H1 (cell line): ENCODE results near the gene EIF2B5. TPM values are rescaled to one million over a fixed set of nuclear protein-coding genes. Genes with fewer than 3 reads are reported as not detected.
A peak's percentile ranks its signal among the peaks of the same experiment; 100 is the strongest.

Experiments
- CTCF ChIA-PET: fragments of 300-600 bp; sonication (Branson Sonifier 250); formaldehyde crosslinking; loops from one replicate; lab custom pipeline; 2021; ENCODE audit not compliant: partially characterized antibody; lab: Charles Lee
- POLR2A ChIA-PET: fragments of 300-600 bp; sonication (Branson Sonifier 250); formaldehyde crosslinking; loops from one replicate; lab custom pipeline; 2021; ENCODE audit warnings: inconsistent platforms; ENCODE audit not compliant: partially characterized antibody; lab: Charles Lee
- DNase-seq, 2 experiments: peaks; one replicate each; pipeline versions ENCODE4 v3.0.0 to v3.0.0-alpha.2; 2010 to 2022; ENCODE audit warnings: low spot score in 2 of 2, low read depth in 1 of 2, mixed read lengths in 1 of 2
- FAIRE-seq: peaks from 2 replicates; lab custom pipeline; 2011; peaks lifted over from hg19 to GRCh38; lab: Jason Lieb, UNC
- H2AFZ ChIP-seq: 2 replicates; pipeline ENCODE4 v1.8.1; 2012; ENCODE audit warnings: low read length, inconsistent platforms
- H2AK5ac ChIP-seq: 2 replicates; pipeline ENCODE4 v1.6.1; 2013; ENCODE audit warnings: low read depth, low read length
- H2BK120ac ChIP-seq: replicated peaks from 2 replicates; pipeline ENCODE3; 2013; ENCODE audit warnings: low read depth, low read length, inconsistent platforms
- H2BK12ac ChIP-seq: 2 replicates; pipeline ENCODE4 v1.6.1; 2013; ENCODE audit warnings: low read depth, low read length
- H2BK15ac ChIP-seq: 2 replicates; pipeline ENCODE4 v1.6.1; 2013; ENCODE audit warnings: low read length
- H2BK20ac ChIP-seq: 2 replicates; pipeline ENCODE4 v1.6.1; 2013; ENCODE audit warnings: low read length
- H2BK5ac ChIP-seq: 2 replicates; pipeline ENCODE4 v1.6.1; 2013; ENCODE audit warnings: low read depth, low read length
- H3K14ac ChIP-seq: 2 replicates; pipeline ENCODE4 v1.6.1; 2013; ENCODE audit warnings: inconsistent platforms; ENCODE audit not compliant: insufficient read length
- H3K18ac ChIP-seq: 2 replicates; pipeline ENCODE4 v1.6.1; 2013; ENCODE audit warnings: low read length; ENCODE audit errors: extremely low read depth
- H3K23ac ChIP-seq: 2 replicates; pipeline ENCODE4 v1.6.1; 2013; ENCODE audit warnings: inconsistent platforms; ENCODE audit not compliant: insufficient read length
- H3K23me2 ChIP-seq: 2 replicates; pipeline ENCODE4 v1.6.1; 2013; ENCODE audit warnings: low read depth, low read length
- H3K27ac ChIP-seq: 2 replicates; pipeline ENCODE4 v1.6.1; 2011; ENCODE audit warnings: low read depth, low read length, inconsistent platforms
- H3K27me3 ChIP-seq, 4 experiments: replicated peaks in 1 of 4; 1 replicate in 1 of 4; 2 replicates in 3 of 4; pipeline versions ENCODE4 v1.6.1 to v1.8.1; 2011 to 2013; ENCODE audit warnings: low read length in 3 of 4, mild to moderate bottlenecking in 3 of 4, inconsistent platforms in 2 of 4, mixed read lengths in 2 of 4, moderate library complexity in 1 of 4; ENCODE audit not compliant: control insufficient read depth in 3 of 4, insufficient read depth in 3 of 4; ENCODE audit errors: extremely low read depth in 1 of 4
- H3K36me3 ChIP-seq, 4 experiments: 2 replicates each; pipeline versions ENCODE4 v1.6.1 to v1.8.1; 2011 to 2013; ENCODE audit warnings: mild to moderate bottlenecking in 4 of 4, low read length in 3 of 4, moderate library complexity in 2 of 4, control low read depth in 1 of 4, inconsistent platforms in 1 of 4; ENCODE audit not compliant: insufficient read depth in 4 of 4, control insufficient read depth in 2 of 4
- H3K4ac ChIP-seq: replicated peaks from 2 replicates; pipeline ENCODE3; 2013; ENCODE audit warnings: low read length, low read depth, mixed read lengths, inconsistent platforms; ENCODE audit not compliant: insufficient read length
- H3K4me1 ChIP-seq, 4 experiments: replicated peaks in 1 of 4; 1 replicate in 1 of 4; 2 replicates in 3 of 4; pipeline versions ENCODE4 v1.6.1 to v1.8.1; 2011 to 2013; ENCODE audit warnings: low read length in 3 of 4, inconsistent platforms in 2 of 4, mixed read lengths in 1 of 4; ENCODE audit not compliant: insufficient read depth in 4 of 4, control insufficient read depth in 3 of 4
- H3K4me2 ChIP-seq, 2 experiments: 2 replicates each; pipeline versions ENCODE4 v1.6.1 to v1.8.1; 2011 to 2013; ENCODE audit warnings: low read depth in 2 of 2, low read length in 2 of 2, control low read depth in 1 of 2, inconsistent platforms in 1 of 2, mild to moderate bottlenecking in 1 of 2; ENCODE audit not compliant: insufficient read depth in 1 of 2
- H3K4me3 ChIP-seq, 4 experiments: fragments of 200-600, 300-600 bp in 1 of 4; sonication (generic), shearing (Covaris generic), sonication (Bioruptor Twin) in 1 of 4; 2 replicates each; pipeline versions ENCODE4 v1.5.1 to v1.8.1; 2011 to 2016; ENCODE audit warnings: low read length in 4 of 4, low read depth in 3 of 4, control low read depth in 2 of 4, inconsistent platforms in 2 of 4, mild to moderate bottlenecking in 2 of 4, mixed read lengths in 1 of 4, moderate library complexity in 1 of 4; ENCODE audit not compliant: insufficient read depth in 2 of 4; ENCODE audit errors: extremely low read depth in 1 of 4
- H3K56ac ChIP-seq: replicated peaks from 2 replicates; pipeline ENCODE3; 2013; ENCODE audit warnings: low read depth, mild to moderate bottlenecking, mixed read lengths, low read length, inconsistent platforms; ENCODE audit not compliant: insufficient read length
- H3K79me1 ChIP-seq: 2 replicates; pipeline ENCODE4 v1.6.1; 2013; ENCODE audit warnings: low read depth, low read length, control low read depth
- H3K79me2 ChIP-seq, 2 experiments: 2 replicates each; pipeline versions ENCODE4 v1.6.1 to v1.8.1; 2012 to 2013; ENCODE audit warnings: low read length in 2 of 2, mild to moderate bottlenecking in 2 of 2, inconsistent platforms in 1 of 2; ENCODE audit not compliant: insufficient read depth in 2 of 2, control insufficient read depth in 1 of 2
- H3K9ac ChIP-seq, 4 experiments: replicated peaks in 1 of 4; 1 replicate in 1 of 4; 2 replicates in 3 of 4; pipeline versions ENCODE4 v1.6.1 to v1.8.1; 2011 to 2013; ENCODE audit warnings: low read depth in 3 of 4, low read length in 3 of 4, control low read depth in 2 of 4, mild to moderate bottlenecking in 2 of 4, moderate library complexity in 2 of 4, inconsistent platforms in 1 of 4; ENCODE audit errors: extremely low read depth in 1 of 4
- H3K9me3 ChIP-seq, 2 experiments: 2 replicates each; pipeline versions ENCODE4 v1.6.1 to v1.8.1; 2012 to 2013; ENCODE audit warnings: mild to moderate bottlenecking in 2 of 2, moderate library complexity in 2 of 2, control low read depth in 1 of 2, inconsistent platforms in 1 of 2, low read depth in 1 of 2, low read length in 1 of 2, mixed read lengths in 1 of 2; ENCODE audit not compliant: insufficient read depth in 2 of 2
- H4K20me1 ChIP-seq, 2 experiments: replicated peaks in 1 of 2; 2 replicates each; pipeline versions ENCODE3 to v1.8.1; 2011 to 2013; ENCODE audit warnings: inconsistent platforms in 2 of 2, low read length in 2 of 2, mild to moderate bottlenecking in 1 of 2; ENCODE audit not compliant: insufficient read depth in 2 of 2, control insufficient read depth in 1 of 2
- H4K5ac ChIP-seq: 2 replicates; pipeline ENCODE4 v1.6.1; 2013; ENCODE audit warnings: low read length, low read depth, mixed read lengths, inconsistent platforms; ENCODE audit not compliant: insufficient read length
- H4K8ac ChIP-seq: 2 replicates; pipeline ENCODE4 v1.8.0; 2013; ENCODE audit warnings: mild to moderate bottlenecking, moderate library complexity, low read length, inconsistent platforms; ENCODE audit not compliant: insufficient read depth; ENCODE audit errors: extremely low read depth
- H4K91ac ChIP-seq: replicated peaks from 2 replicates; pipeline ENCODE3; 2013; ENCODE audit warnings: low read length, mixed read lengths, inconsistent platforms; ENCODE audit not compliant: insufficient read length
- BRCA1 ChIP-seq: IDR thresholded peaks from 2 replicates; pipeline ENCODE4 v1.6.1; 2012; ENCODE audit warnings: low read depth, low read length, improper control_type of control experiment
- CHD2 ChIP-seq: IDR thresholded peaks from 2 replicates; pipeline ENCODE4 v1.6.1; 2012; ENCODE audit warnings: low read length, improper control_type of control experiment
- JUND ChIP-seq: IDR thresholded peaks from 2 replicates; pipeline ENCODE4 v1.6.1; 2011; ENCODE audit warnings: mild to moderate bottlenecking, improper control_type of control experiment, low read length
- PHF8 ChIP-seq: fragments of 200-600 bp; sonication (generic); conservative IDR thresholded peaks from 2 replicates; pipeline ENCODE4 v1.7.1; 2012; ENCODE audit warnings: low read depth, mild to moderate bottlenecking, inconsistent platforms, low read length, moderate library complexity
- POLR2A ChIP-seq, 2 experiments: IDR thresholded peaks; 1 replicate in 1 of 2; 2 replicates in 1 of 2; pipeline ENCODE4 v1.6.1; 2011; ENCODE audit warnings: low read depth in 2 of 2, low read length in 2 of 2, mild to moderate bottlenecking in 2 of 2; ENCODE audit errors: control extremely low read depth in 1 of 2
- RBBP5 ChIP-seq: IDR thresholded peaks from 2 replicates; pipeline ENCODE4 v1.7.1; 2012; ENCODE audit warnings: low read depth, mild to moderate bottlenecking, inconsistent platforms, low read length, moderate library complexity, borderline replicate concordance
- RXRA ChIP-seq: IDR thresholded peaks from 2 replicates; pipeline ENCODE4 v1.6.1; 2011; ENCODE audit warnings: low read depth, mild to moderate bottlenecking, low read length, moderate library complexity; ENCODE audit not compliant: insufficient read depth
- TBP ChIP-seq: IDR thresholded peaks from 2 replicates; pipeline ENCODE4 v1.6.1; 2011; ENCODE audit warnings: low read depth, low read length, improper control_type of control experiment
- YY1 ChIP-seq: IDR thresholded peaks from 2 replicates; pipeline ENCODE4 v1.6.1; 2011; ENCODE audit warnings: low read depth, mild to moderate bottlenecking, low read length
- WGBS, 2 experiments: shearing (Covaris generic) in 1 of 2; methylation state at CpG; one replicate each; pipeline versions ENCODE4 v1.1.6 to v1.1.7; 2013 to 2015; ENCODE audit warnings: low lambda C conversion rate in 2 of 2, mixed read lengths in 2 of 2, inconsistent platforms in 1 of 2, low coverage in 1 of 2, missing lambda C conversion rate in 1 of 2; ENCODE audit not compliant: insufficient replicate concordance in 2 of 2, insufficient coverage in 1 of 2, insufficient read length in 1 of 2; ENCODE audit errors: extremely low coverage in 1 of 2, missing lambda C conversion rate in 1 of 2; 5-methylcytosine and 5-hydroxymethylcytosine counted together
- polyA plus RNA-seq, 7 experiments: library from polyadenylated mRNA; depleted of rRNA in 3 of 7; stranded (reverse) in 5 of 7; unstranded in 2 of 7; fragments of >200 nt in 5 of 7; fragments of 200-250 nt in 2 of 7; gene quantifications; 1 replicate in 5 of 7; 2 replicates in 1 of 7; 4 replicates in 1 of 7; pipeline versions ENCODE4 v1.2.1 to v1.2.3, GENCODE V29; 2011 to 2013; ENCODE audit warnings: missing spikeins in 2 of 7, mixed read lengths in 2 of 7
- total RNA-seq: library from RNA; stranded (reverse); fragmentation: NEBNext Ultra II Directional; extraction: Animal tissue kit (Norgen Biotek cat#: 25700); gene quantifications from 2 replicates; pipeline ENCODE4 v1.2.1, GENCODE V29; 2021

The EIF2B5 gene
- total and polyA plus RNA-seq, 2 of the 8 experiments (the other 6 are each of a cell fraction or from before 2014, with no cell fraction given), result 33.1 to 40.0 TPM

GRCh38 chr3:184186902-184187207, 51.7 kb downstream of the EIF2B5 start:
- no peak overlapping the region for H2BK120ac ChIP-seq
- peak overlapping the region; percentile 97 for H3K4me2 ChIP-seq
- no peak overlapping the region for H3K14ac ChIP-seq
- no peak overlapping the region for H4K5ac ChIP-seq
- no peaks in the 10 kb centered on the region; a peak in 1 of 7 replicates for H3K27me3 ChIP-seq
- H3K23ac ChIP-seq, result no peak overlapping the region
- DNase-seq (no peak), FAIRE-seq (no peak)
- no peak overlapping the region for H3K56ac ChIP-seq
- no peak overlapping the region for H2BK5ac ChIP-seq
- H4K91ac ChIP-seq, result no peak overlapping the region
- peak overlapping the region in 1 of 4 experiments; percentile 12; a peak in 3 of 7 replicates for H3K9ac ChIP-seq
- H3K4me1 ChIP-seq, result peaks cover 0 to 8% (median 5%) of the 10 kb centered on the region in 4 experiments; a peak in 6 of 7 replicates
- TF ChIP-seq POLR2A (IDR thresholded peaks at IDR 0.05; ENCODE audit: control extremely low read depth in 1 of 2, low read depth in 2 of 2, low read length in 2 of 2) (no peak), TBP (no peak), BRCA1 (no peak), JUND (no peak), CHD2 (no peak), RXRA (no peak), RBBP5 (no peak), PHF8 (no peak), YY1 (no peak)
- no peak overlapping the region for H4K8ac ChIP-seq
- H3K79me2 ChIP-seq, result peaks cover 6 to 27% of the 10 kb centered on the region in 2 experiments; a peak in 3 of 4 replicates
- 52% methylated on average over 3 of the region's 3 CpGs; no CpG with 5 or more reads in 1 of the 2 experiments for WGBS, 2 experiments
- POLR2A ChIA-PET, result interaction anchor here (0.7 to 2.4 kb wide), 12 partner anchors 10 to 288 kb away, joined by 3 to 18 read pairs (median 3); partner anchors contain the start of genes AP2M1, DVL3, EEF1AKMT4 and VWA5B2
- CTCF ChIA-PET, result interaction anchor here (0.6 to 3.5 kb wide), 9 partner anchors 9 to 98 kb away, joined by 3 to 16 read pairs (median 5); no protein-coding TSS in a partner anchor
- no peaks in the 10 kb centered on the region; a peak in 1 of 4 replicates for H3K9me3 ChIP-seq
- 0 out of 2 replicates have a peak overlapping the region, but pooled peaks have one; percentile 65 for H3K27ac ChIP-seq
- H3K4ac ChIP-seq, result no peak overlapping the region
- peaks cover 10% of the 10 kb centered on the region for H3K79me1 ChIP-seq
- peaks cover 15% of the 10 kb centered on the region for H3K23me2 ChIP-seq
- no peak overlapping the region for H2AFZ ChIP-seq
- H2BK15ac ChIP-seq, result no peak overlapping the region
- H3K4me3 ChIP-seq, result peak overlapping the region; percentile 86 to 96 (median 94)
- peaks cover 28 to 65% (median 36%) of the 10 kb centered on the region in 4 experiments for H3K36me3 ChIP-seq
- peaks cover 3 to 10% of the 10 kb centered on the region in 2 experiments for H4K20me1 ChIP-seq
- no peak overlapping the region for H2BK20ac ChIP-seq
- no peak overlapping the region for H3K18ac ChIP-seq
- H2BK12ac ChIP-seq, result no peak overlapping the region
- no peak overlapping the region for H2AK5ac ChIP-seq
